GM12878 (cell line): ENCODE measurements around the gene TP53INP2. TPM values are rescaled to one million over a fixed set of nuclear protein-coding genes. Genes with fewer than 3 reads are reported as not detected.

Source experiments
- ASH2L ChIP-seq: fragments of 300-600, 200-600 bp; sonication (generic); IDR thresholded peaks from 2 replicates; pipeline ENCODE4 v1.6.1; 2017; ENCODE audit warnings: low read depth, mild to moderate bottlenecking, borderline replicate concordance
- ATF7 ChIP-seq: fragments of 450-650 bp; IDR thresholded peaks from 2 replicates; pipeline ENCODE4 v1.6.1; 2016; ENCODE audit warnings: low read depth, mild to moderate bottlenecking
- BCL11A ChIP-seq: IDR thresholded peaks from 2 replicates; pipeline ENCODE4 v1.6.1; 2011; ENCODE audit warnings: low read depth, low read length
- BMI1 ChIP-seq: fragments of 450-650 bp; IDR thresholded peaks from 2 replicates; pipeline ENCODE4 v1.6.1; 2016; ENCODE audit warnings: mild to moderate bottlenecking, moderate library complexity, borderline replicate concordance
- EGR1 ChIP-seq, 2 experiments: IDR thresholded peaks; 1 replicate in 1 of 2; 2 replicates in 1 of 2; pipeline ENCODE4 v1.6.1; 2011 to 2012; ENCODE audit warnings: low read depth in 2 of 2, low read length in 2 of 2, borderline replicate concordance in 1 of 2, mild to moderate bottlenecking in 1 of 2, moderate library complexity in 1 of 2
- ETV6 ChIP-seq, 2 experiments: fragments of 450-650 bp in 1 of 2; IDR thresholded peaks in 1 of 2; conservative IDR thresholded peaks in 1 of 2; 2 replicates each; pipeline ENCODE4 v1.6.1; 2014; ENCODE audit warnings: antibody characterized with exemption in 1 of 2, borderline replicate concordance in 1 of 2, low read depth in 1 of 2, mild to moderate bottlenecking in 1 of 2, moderate library complexity in 1 of 2
- EZH2 ChIP-seq: IDR thresholded peaks from 2 replicates; pipeline ENCODE4 v1.6.1; 2012; ENCODE audit warnings: low read depth, mild to moderate bottlenecking, control low read depth, inconsistent platforms, low read length, borderline replicate concordance; ENCODE audit not compliant: control insufficient read depth
- IKZF2 ChIP-seq, 2 experiments: fragments of 450-650 bp; IDR thresholded peaks; 2 replicates each; pipeline ENCODE4 v1.6.1; 2017; ENCODE audit warnings: mild to moderate bottlenecking in 2 of 2, moderate library complexity in 2 of 2
- NBN ChIP-seq: fragments of 450-650 bp; IDR thresholded peaks from 2 replicates; pipeline ENCODE4 v1.6.1; 2016
- NR2C2 ChIP-seq: IDR thresholded peaks from 2 replicates; pipeline ENCODE4 v1.6.1; 2011; ENCODE audit warnings: borderline replicate concordance, low read depth; ENCODE audit not compliant: control insufficient read depth, insufficient read length
- PAX8 ChIP-seq: fragments of 450-650 bp; IDR thresholded peaks from 2 replicates; pipeline ENCODE4 v1.6.1; 2017; ENCODE audit warnings: mild to moderate bottlenecking, moderate library complexity
- POLR2A ChIP-seq: IDR thresholded peaks from 2 replicates; pipeline ENCODE4 v1.6.1; 2011; ENCODE audit warnings: low read depth, mild to moderate bottlenecking, low read length
- POU2F2 ChIP-seq: IDR thresholded peaks from 3 replicates; pipeline ENCODE4 v1.6.1; 2011; ENCODE audit warnings: low read depth, mild to moderate bottlenecking, low read length, borderline replicate concordance
- RCOR1 ChIP-seq: conservative IDR thresholded peaks from 2 replicates; pipeline ENCODE4 v1.6.1; 2012; ENCODE audit warnings: low read depth, low read length, improper control_type of control experiment
- TCF3 ChIP-seq: IDR thresholded peaks from 2 replicates; pipeline ENCODE4 v1.6.1; 2012; ENCODE audit warnings: low read depth, mild to moderate bottlenecking, low read length, borderline replicate concordance; ENCODE audit not compliant: insufficient read depth
- polyA plus RNA-seq, 11 experiments: library from polyadenylated mRNA; depleted of rRNA in 4 of 11; unstranded in 6 of 11; stranded (reverse) in 5 of 11; fragments of >200 nt; fragmentation: Nextera tagmentation in 4 of 11; fragmentation: Illumina TruSeq in 1 of 11; extraction: Ambion mirVana in 4 of 11; extraction: Trizol in 1 of 11; gene quantifications; 1 replicate in 1 of 11; 2 replicates in 10 of 11; pipeline versions ENCODE4 v1.2.1 to v1.2.3, GENCODE V29; 2011 to 2016; ENCODE audit warnings: inconsistent platforms in 2 of 11, missing spikeins in 2 of 11, low read depth in 1 of 11
- total RNA-seq, 4 experiments: library from RNA; depleted of rRNA in 3 of 4; stranded (reverse); fragments of >200 nt in 3 of 4; fragmentation: Illumina TruSeq in 1 of 4; extraction: Trizol in 1 of 4; gene quantifications; 2 replicates each; pipeline versions ENCODE4 v1.2.1 to v1.2.3, GENCODE V29; 2013 to 2021
- TF ChIP-seq, protein P1 (sequence below): fragments of 450-650 bp; IDR thresholded peaks from 2 replicates; pipeline ENCODE4 v1.6.1; 2018; ENCODE audit warnings: mild to moderate bottlenecking, low read depth, moderate library complexity; ENCODE audit not compliant: partially characterized antibody
- TF ChIP-seq, protein P2 (sequence below): fragments of 450-650 bp; formaldehyde crosslinking; IDR thresholded peaks from 2 replicates; pipeline ENCODE4 v1.5.0; 2022; ENCODE audit warnings: mild to moderate bottlenecking, missing genetic modification characterization
- TF ChIP-seq, protein P3 (sequence below): fragments of 450-650 bp; IDR thresholded peaks from 2 replicates; pipeline ENCODE4 v1.6.1; 2017; ENCODE audit warnings: low read depth, mild to moderate bottlenecking, moderate library complexity
- TF ChIP-seq, protein P4 (sequence below): fragments of 450-650 bp; IDR thresholded peaks from 2 replicates; pipeline ENCODE4 v1.6.1; 2016; ENCODE audit warnings: mild to moderate bottlenecking, moderate library complexity, borderline replicate concordance

TP53INP2 gene
- total and polyA plus RNA-seq, 10 of the 15 experiments (the other 5 are each of a cell fraction or from before 2014, with no cell fraction given), result 2.8 to 16.0 (median 4.0) TPM

DNA sequence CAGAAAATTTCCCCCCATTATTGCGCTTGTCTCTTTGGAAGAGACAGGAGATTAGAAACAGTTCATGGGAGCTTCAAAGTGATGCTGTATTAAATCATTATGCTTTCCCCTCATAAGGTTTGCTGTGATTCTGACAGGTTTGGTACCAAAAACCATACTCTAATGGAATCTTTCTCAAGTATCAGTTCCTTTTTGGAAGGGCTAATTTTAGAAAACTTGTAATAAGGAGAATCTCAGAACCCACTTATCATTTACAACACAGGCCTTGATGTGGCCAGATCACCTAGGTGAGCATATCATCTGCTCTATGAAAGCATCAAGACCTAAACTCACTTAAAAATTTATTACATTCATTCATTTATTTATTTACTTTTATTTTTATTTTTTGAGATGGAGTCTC lies 51.2 kb downstream of the TP53INP2 start (continued):
- TF ChIP-seq, protein P1, sequence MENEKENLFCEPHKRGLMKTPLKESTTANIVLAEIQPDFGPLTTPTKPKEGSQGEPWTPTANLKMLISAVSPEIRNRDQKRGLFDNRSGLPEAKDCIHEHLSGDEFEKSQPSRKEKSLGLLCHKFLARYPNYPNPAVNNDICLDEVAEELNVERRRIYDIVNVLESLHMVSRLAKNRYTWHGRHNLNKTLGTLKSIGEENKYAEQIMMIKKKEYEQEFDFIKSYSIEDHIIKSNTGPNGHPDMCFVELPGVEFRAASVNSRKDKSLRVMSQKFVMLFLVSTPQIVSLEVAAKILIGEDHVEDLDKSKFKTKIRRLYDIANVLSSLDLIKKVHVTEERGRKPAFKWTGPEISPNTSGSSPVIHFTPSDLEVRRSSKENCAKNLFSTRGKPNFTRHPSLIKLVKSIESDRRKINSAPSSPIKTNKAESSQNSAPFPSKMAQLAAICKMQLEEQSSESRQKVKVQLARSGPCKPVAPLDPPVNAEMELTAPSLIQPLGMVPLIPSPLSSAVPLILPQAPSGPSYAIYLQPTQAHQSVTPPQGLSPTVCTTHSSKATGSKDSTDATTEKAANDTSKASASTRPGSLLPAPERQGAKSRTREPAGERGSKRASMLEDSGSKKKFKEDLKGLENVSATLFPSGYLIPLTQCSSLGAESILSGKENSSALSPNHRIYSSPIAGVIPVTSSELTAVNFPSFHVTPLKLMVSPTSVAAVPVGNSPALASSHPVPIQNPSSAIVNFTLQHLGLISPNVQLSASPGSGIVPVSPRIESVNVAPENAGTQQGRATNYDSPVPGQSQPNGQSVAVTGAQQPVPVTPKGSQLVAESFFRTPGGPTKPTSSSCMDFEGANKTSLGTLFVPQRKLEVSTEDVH, result no peak
- TF ChIP-seq POU2F2 (no peak), BCL11A (peak; percentile 87), RCOR1 (no peak), EZH2 (no peak), TCF3 (no peak), EGR1 (IDR thresholded peaks at IDR 0.05; ENCODE audit: borderline replicate concordance in 1 of 2, low read depth in 2 of 2, low read length in 2 of 2) (no peak), PAX8 (no peak), ASH2L (no peak), IKZF2 (IDR thresholded peaks at IDR 0.05) (peak; percentile 72 to 82), BMI1 (peak; percentile 54; the same call in 1 of the 2 replicates), NBN (no peak), ETV6 (conservative IDR thresholded peaks at IDR 0.05 in 1 of 2, IDR thresholded peaks at IDR 0.05 in 1 of 2; ENCODE audit: borderline replicate concordance in 1 of 2, low read depth in 1 of 2) (no peak), ATF7 (peak; percentile 62), NR2C2 (no peak), POLR2A (no peak)
- TF ChIP-seq, protein P2, sequence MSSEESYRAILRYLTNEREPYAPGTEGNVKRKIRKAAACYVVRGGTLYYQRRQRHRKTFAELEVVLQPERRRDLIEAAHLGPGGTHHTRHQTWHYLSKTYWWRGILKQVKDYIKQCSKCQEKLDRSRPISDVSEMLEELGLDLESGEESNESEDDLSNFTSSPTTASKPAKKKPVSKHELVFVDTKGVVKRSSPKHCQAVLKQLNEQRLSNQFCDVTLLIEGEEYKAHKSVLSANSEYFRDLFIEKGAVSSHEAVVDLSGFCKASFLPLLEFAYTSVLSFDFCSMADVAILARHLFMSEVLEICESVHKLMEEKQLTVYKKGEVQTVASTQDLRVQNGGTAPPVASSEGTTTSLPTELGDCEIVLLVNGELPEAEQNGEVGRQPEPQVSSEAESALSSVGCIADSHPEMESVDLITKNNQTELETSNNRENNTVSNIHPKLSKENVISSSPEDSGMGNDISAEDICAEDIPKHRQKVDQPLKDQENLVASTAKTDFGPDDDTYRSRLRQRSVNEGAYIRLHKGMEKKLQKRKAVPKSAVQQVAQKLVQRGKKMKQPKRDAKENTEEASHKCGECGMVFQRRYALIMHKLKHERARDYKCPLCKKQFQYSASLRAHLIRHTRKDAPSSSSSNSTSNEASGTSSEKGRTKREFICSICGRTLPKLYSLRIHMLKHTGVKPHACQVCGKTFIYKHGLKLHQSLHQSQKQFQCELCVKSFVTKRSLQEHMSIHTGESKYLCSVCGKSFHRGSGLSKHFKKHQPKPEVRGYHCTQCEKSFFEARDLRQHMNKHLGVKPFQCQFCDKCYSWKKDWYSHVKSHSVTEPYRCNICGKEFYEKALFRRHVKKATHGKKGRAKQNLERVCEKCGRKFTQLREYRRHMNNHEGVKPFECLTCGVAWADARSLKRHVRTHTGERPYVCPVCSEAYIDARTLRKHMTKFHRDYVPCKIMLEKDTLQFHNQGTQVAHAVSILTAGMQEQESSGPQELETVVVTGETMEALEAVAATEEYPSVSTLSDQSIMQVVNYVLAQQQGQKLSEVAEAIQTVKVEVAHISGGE (CRISPR knock-in tag), result no peak
- TF ChIP-seq, protein P3, sequence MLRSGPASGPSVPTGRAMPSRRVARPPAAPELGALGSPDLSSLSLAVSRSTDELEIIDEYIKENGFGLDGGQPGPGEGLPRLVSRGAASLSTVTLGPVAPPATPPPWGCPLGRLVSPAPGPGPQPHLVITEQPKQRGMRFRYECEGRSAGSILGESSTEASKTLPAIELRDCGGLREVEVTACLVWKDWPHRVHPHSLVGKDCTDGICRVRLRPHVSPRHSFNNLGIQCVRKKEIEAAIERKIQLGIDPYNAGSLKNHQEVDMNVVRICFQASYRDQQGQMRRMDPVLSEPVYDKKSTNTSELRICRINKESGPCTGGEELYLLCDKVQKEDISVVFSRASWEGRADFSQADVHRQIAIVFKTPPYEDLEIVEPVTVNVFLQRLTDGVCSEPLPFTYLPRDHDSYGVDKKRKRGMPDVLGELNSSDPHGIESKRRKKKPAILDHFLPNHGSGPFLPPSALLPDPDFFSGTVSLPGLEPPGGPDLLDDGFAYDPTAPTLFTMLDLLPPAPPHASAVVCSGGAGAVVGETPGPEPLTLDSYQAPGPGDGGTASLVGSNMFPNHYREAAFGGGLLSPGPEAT, result no peak
- TF ChIP-seq, protein P4, sequence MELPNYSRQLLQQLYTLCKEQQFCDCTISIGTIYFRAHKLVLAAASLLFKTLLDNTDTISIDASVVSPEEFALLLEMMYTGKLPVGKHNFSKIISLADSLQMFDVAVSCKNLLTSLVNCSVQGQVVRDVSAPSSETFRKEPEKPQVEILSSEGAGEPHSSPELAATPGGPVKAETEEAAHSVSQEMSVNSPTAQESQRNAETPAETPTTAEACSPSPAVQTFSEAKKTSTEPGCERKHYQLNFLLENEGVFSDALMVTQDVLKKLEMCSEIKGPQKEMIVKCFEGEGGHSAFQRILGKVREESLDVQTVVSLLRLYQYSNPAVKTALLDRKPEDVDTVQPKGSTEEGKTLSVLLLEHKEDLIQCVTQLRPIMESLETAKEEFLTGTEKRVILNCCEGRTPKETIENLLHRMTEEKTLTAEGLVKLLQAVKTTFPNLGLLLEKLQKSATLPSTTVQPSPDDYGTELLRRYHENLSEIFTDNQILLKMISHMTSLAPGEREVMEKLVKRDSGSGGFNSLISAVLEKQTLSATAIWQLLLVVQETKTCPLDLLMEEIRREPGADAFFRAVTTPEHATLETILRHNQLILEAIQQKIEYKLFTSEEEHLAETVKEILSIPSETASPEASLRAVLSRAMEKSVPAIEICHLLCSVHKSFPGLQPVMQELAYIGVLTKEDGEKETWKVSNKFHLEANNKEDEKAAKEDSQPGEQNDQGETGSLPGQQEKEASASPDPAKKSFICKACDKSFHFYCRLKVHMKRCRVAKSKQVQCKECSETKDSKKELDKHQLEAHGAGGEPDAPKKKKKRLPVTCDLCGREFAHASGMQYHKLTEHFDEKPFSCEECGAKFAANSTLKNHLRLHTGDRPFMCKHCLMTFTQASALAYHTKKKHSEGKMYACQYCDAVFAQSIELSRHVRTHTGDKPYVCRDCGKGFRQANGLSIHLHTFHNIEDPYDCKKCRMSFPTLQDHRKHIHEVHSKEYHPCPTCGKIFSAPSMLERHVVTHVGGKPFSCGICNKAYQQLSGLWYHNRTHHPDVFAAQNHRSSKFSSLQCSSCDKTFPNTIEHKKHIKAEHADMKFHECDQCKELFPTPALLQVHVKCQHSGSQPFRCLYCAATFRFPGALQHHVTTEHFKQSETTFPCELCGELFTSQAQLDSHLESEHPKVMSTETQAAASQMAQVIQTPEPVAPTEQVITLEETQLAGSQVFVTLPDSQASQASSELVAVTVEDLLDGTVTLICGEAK, result no peak
